Stimulated activated CD8-positive, alpha-beta memory T cell treated with anti-CD3 and anti-CD28 coated beads, Interleukin-4, amount 100 ng/mL, for 24 hours (primary cell): ENCODE measurements around the gene WDR54.
"Not testable (repeated sequence)": the region's sequence is repeated elsewhere in the genome, so short reads cannot be mapped to it uniquely, and the experiment has no call there.

Experiments
- DNase-seq: peaks from one replicate; pipeline ENCODE4 v3.0.0-alpha.2; 2020; ENCODE audit warnings: low read depth

WDR54 gene

DNA sequence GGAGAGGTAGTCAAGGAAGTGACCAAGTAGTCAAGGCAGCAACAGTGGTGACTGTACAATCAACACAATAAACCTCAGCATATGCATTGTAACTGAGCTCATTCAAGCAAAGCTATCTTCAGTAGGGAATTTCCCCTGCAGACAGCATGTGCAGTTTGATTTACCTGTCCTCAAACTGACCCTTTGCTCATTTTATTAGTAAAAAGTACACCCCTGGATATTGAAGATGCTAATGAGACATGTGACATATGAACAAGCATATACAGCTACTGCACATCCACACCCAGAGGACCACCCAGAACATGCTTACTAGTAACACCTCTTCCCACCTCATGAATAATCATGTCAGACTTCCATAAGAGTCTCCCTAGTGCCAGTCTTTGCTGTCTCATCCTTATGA lies 15.5 kb upstream of the WDR54 start:
- DNase-seq = no peak

DNA sequence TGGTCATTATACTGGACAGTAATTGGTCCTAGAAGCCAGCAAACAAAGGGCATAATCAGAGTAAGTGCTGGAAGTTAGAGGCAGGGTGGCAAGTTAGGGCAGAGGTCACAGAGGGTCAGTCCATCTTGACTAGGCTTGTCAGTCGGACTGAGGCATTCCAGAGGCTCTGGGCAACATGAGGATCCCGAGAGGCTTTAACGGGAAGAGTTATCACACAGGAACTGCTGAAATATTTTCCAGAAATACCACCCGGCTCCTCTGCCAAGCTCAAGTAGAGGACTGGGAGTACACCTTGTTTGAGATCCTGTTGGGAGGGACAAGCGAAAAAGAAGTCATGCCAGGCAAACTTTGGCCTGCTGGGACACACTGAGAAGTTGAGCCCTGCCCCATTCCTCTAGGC lies 13.8 kb upstream of the WDR54 start:
- DNase-seq = no peak

GRCh38 chr2:74413001-74413698 lies 8.4 kb upstream of the WDR54 start:
- no peak for DNase-seq

DNA sequence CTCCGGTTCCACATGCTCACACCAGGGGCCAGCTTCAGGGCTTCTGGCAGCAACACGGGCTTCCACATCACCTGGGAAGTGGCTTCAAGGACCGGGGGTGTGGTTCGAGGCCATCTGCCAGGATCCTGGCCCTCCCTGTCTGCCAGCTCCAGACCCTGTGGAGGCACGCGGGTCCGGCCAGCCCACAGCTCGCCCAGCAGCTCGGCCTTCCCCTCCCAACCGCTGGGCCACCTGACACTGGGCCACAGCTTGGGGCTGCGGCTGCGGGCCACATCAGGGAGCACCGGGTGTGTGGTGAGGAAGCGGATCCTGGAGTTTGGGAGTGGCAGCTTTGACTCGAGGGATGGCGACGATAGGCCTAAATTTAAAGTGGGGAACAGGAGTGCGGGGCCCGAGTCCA lies 7.1 kb upstream of the WDR54 start:
- DNase-seq = no peak

DNA sequence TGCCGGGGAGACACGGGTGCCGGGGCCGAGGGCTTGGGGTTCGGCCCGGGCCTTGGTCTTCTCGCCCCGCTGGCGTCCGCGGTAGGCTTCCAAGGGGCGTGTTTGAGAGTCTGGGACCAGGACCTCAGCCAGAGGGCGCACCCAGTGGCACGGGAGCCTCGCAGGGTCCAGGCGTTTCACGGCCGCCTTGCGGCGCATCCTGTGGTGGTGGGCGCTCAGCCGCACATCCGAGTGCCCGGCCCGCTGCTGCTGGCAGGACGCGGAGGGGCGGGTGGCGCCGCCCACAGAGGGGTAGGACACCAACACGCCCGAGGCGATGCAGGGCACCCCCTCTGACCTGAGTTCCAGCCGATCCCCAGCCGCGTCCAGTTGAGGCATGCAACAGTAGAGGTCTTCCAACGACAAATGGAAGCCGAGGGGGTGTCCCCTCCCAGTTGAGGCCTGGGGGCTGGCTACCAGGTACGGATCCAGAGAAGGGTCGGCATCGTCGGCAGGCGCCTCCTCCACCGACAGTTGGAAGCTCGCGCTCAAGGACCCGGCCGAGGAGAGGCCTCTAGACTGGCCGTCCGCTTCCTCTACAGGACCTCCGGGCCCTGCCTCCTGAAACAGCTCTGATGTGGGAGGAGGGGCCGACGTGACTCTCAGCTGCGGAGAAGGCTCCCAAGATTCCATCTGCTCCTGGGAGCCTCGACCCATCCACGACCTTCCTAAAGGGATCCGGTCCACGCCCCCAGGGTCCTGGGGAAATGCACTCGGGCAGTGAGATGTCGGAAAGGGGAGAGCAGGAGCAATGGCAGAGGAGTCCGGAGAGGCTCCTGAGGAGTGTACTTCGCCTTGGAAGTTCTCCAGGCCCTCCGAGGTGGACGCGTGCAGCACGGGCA lies 6.4 kb upstream of the WDR54 start:
- DNase-seq = peak; percentile 7

DNA sequence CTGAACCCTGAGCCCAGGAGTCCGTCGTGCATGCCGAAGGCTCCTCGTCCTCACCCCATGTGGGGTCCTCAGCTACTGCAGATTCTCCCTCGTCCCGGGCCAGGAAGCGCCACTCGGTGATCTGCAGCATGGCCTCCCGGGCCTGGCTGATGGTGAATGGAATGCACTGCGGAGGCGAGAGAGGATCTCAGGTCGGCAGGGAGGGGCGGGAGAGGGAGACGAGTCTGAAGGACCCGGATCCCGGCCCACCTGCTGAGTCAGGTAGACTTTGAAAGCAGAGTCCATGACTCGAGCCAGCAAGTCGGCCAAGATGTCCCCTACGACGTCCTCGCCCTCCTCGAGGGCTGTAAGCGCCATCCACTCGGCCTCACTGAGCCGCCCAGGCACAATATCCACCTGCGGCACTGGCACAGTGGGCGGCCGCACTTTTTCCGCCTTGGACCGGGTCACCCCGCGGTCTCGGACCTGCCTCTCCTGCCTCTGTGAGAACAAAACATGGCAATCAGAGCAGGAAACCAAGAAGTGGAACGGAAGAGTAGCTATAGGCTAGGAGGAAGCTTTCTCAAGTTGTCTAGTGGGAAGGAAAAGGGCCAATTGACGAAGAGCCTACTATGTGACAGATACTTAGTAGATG lies 5.7 kb upstream of the WDR54 start:
- no peak for DNase-seq

DNA sequence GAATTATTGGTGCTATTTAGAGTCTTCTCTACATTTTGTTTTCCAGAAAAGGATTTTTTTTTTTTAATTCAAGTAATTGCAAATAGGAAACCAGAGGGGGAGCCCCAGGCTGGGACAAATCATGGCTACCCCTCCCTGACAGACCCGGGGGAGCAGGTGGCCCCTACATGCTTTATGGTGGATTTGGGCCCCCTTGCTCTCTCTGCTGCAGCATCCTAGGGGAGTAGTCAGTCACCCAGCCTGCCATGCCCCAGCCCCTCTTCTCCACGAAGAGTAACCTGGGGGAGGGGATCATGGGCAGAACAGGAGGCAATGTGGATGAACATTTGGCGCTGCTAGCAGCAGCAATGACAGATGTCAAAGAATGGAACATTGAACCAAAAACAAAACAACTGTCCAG lies 4.8 kb upstream of the WDR54 start:
- no peak for DNase-seq

DNA sequence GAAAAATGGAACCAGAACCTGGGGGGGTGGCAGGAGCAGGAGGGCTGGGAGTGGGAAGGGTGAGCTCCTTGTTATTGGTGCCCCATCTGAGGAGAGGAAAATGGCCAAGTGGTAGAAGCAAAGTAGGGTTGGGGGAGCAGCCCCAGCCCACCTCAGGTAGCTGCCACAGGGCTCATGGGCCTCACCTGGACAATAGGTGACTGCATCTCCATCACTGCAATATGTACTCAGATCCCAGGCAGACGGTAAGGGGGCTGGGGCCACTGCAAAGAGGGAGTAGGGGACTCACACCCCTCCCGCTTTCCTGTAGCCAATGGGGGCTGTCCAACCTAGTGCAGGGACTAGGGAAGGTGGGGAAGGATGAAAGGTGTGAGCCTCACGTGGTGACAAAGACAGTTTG lies 4.3 kb upstream of the WDR54 start:
- DNase-seq = no peak

DNA sequence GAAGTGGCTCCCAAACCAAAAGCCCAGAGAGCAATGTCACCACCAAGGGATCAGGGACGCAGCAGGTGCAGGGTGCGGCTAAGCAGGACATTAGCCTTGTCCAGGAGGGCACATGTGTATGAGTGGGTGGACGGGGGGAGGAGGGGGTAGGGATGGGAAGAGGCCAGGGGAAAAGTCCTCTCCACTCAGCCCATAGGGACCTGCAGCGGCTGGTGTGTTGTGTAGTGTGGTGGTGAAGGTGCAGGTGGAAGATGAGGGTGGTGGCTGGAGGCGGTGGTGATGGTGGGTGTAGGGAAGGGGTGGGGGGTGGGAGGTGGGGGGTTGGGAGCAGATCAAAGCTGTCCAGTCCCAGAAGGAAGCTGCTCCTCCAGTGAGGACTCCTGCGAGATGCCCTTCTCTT lies 3.8 kb upstream of the WDR54 start:
- DNase-seq = no peak

DNA sequence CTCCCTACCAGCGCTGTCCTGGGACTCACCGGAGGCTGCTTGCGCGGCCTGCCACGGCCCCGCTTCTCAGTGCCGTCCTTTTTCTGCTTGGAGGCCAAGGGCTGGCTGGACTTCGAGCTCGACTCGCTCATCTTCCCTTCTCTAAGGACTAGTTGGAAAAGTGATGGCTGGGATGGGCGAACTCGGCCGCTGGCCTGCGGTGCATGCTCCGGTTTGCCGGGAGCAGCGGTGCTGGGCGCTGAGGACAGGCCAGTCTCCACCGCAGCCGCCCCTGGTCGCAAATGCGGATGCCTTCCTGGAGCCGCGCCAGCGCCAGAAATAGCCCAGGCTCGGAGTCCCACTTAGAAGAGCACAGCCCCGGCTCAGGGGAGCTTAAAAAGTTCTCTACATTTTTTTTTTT lies 3.2 kb upstream of the WDR54 start:
- DNase-seq = no peak

- DNase-seq = no peak
Observed at GRCh38 chr2:74419345-74419744, 2.2 kb upstream of the WDR54 start.

DNA sequence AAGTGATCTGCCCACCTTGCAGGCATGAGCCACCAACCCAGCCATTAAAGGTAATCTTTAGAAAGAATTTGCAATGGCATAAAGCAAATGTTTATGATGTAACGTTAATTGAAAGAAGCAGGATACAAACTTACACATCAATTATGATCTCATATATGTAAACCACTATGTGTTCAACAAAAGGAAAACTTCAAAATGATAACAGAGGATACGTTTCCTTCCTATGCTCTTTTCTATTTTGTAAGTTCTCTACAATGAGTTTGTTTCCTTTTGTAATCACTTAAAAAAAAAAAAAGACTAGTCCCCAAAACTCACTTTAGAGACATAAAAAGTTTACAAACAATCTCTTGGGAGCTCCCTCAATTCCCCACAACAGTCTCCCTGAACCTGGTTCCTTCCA lies 1.5 kb upstream of the WDR54 start:
- no peak for DNase-seq

GRCh38 chr2:74420443-74421103 lies 957 bp upstream of the WDR54 start:
- not testable (repeated sequence) for DNase-seq

GRCh38 chr2:74423231-74424095 lies 1.9 kb downstream of the WDR54 start:
- DNase-seq = no peak

GRCh38 chr2:74424139-74424992 lies 2.8 kb downstream of the WDR54 start:
- DNase-seq = no peak

- DNase-seq = no peak
Observed at GRCh38 chr2:74424995-74425406, 3.5 kb downstream of the WDR54 start.

DNA sequence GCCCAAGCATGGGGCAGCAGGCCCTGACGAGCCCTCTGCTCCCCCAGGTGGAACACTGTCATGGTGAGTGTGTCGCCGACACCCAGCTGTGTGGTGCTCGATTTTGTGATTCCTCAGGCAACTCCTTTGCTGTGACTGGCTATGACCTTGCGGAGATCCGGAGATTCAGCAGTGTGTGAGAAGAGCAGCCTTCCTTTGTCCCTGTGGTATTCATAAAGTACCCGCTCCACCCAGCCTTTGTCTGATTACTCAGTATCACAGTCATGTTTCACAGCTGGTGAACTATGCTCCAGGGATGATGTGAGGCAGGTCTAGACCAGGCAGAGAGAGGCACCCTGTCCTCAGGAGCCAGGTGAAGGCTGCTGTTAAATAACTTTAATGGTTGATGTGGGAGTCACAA lies 4.0 kb downstream of the WDR54 start:
- no peak for DNase-seq

- DNase-seq = no peak
Observed at GRCh38 chr2:74426181-74426758, 4.7 kb downstream of the WDR54 start.

DNA sequence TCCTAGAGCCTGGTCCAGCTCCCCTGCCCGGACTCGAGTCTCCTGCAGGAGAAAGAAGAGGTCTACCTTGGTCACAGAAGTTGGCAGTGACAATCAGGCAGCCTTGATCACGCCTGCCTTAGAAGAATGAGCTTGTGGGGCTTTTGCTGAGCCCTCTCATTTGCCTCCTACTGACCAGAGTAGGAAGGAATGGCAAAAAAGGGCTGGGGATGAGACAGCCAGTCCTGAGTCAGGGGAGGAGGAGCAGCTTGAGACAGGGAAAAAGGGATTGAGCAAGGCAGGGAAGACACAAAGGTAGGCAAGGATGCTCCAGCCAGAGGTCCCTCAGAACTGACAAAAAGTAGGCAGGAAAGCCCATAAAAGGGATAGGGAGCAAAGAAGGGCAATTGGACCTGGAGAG lies 6.0 kb downstream of the WDR54 start:
- no peak for DNase-seq

- no peak for DNase-seq
Observed at GRCh38 chr2:74428675-74429074, 7.1 kb downstream of the WDR54 start.
